Fibroblast of lung (primary cell): ENCODE data around the gene LGALS4. TPM values are rescaled to one million over a fixed set of nuclear protein-coding genes. Genes with fewer than 3 reads are reported as not detected.

Experiments used
- DNase-seq, 2 donors: peaks; one replicate each; pipeline versions ENCODE4 v3.0.0 to v3.0.0-alpha.2; 2010; ENCODE audit warnings: low read depth in 2 of 2
- H2AFZ ChIP-seq: 2 replicates; pipeline ENCODE4 v1.5.1; 2012; ENCODE audit warnings: low read length, control low read depth, inconsistent platforms
- H3K27ac ChIP-seq: 2 replicates; pipeline ENCODE4 v1.5.1; 2011; ENCODE audit warnings: low read length, control low read depth; ENCODE audit not compliant: insufficient read depth
- H3K27me3 ChIP-seq: 2 replicates; pipeline ENCODE4 v1.5.1; 2011; ENCODE audit warnings: mild to moderate bottlenecking, low read length; ENCODE audit not compliant: control insufficient read depth, insufficient read depth
- H3K36me3 ChIP-seq: 2 replicates; pipeline ENCODE4 v1.5.1; 2011; ENCODE audit warnings: low read length; ENCODE audit not compliant: control insufficient read depth, insufficient read depth
- H3K4me1 ChIP-seq: 2 replicates; pipeline ENCODE4 v1.5.1; 2011; ENCODE audit warnings: low read length; ENCODE audit not compliant: control insufficient read depth, insufficient read depth; ENCODE audit errors: extremely low read depth
- H3K4me2 ChIP-seq: 2 replicates; pipeline ENCODE4 v1.5.1; 2011; ENCODE audit warnings: low read length, control low read depth; ENCODE audit not compliant: insufficient read depth; ENCODE audit errors: extremely low read depth
- H3K4me3 ChIP-seq, 4 experiments: fragments of 200-600 bp in 1 of 4; sonication (generic) in 1 of 4; replicated peaks in 1 of 4; 2 replicates each; pipeline ENCODE4 v1.5.1; 2011 to 2016; ENCODE audit warnings: low read length in 4 of 4, low read depth in 3 of 4, mild to moderate bottlenecking in 3 of 4, control low read depth in 2 of 4, inconsistent platforms in 1 of 4, mixed read lengths in 1 of 4; ENCODE audit not compliant: insufficient read depth in 1 of 4; ENCODE audit errors: control extremely low read depth in 1 of 4
- H3K79me2 ChIP-seq: 2 replicates; pipeline ENCODE4 v1.5.1; 2012; ENCODE audit warnings: mild to moderate bottlenecking, low read length, inconsistent platforms; ENCODE audit not compliant: control insufficient read depth, insufficient read depth
- H3K9ac ChIP-seq: 2 replicates; pipeline ENCODE4 v1.5.1; 2011; ENCODE audit warnings: mild to moderate bottlenecking, low read length, control low read depth; ENCODE audit not compliant: insufficient read depth
- H3K9me3 ChIP-seq: 2 replicates; pipeline ENCODE4 v1.5.1; 2012; ENCODE audit warnings: low read depth, low read length; ENCODE audit not compliant: control insufficient read depth, insufficient read depth
- H4K20me1 ChIP-seq: 2 replicates; pipeline ENCODE4 v1.5.1; 2011; ENCODE audit warnings: low read length; ENCODE audit not compliant: control insufficient read depth, insufficient read depth; ENCODE audit errors: extremely low read depth
- CTCF ChIP-seq, 2 donors: IDR thresholded peaks in 1 of 2; conservative IDR thresholded peaks in 1 of 2; 1 replicate in 1 of 2; 2 replicates in 1 of 2; pipeline ENCODE4 v1.5.1; 2011 to 2012; ENCODE audit warnings: low read length in 2 of 2, control low read depth in 1 of 2, inconsistent platforms in 1 of 2, low read depth in 1 of 2, mild to moderate bottlenecking in 1 of 2
- EZH2 ChIP-seq: IDR thresholded peaks from 2 replicates; pipeline ENCODE4 v1.5.1; 2012; ENCODE audit warnings: low read length, control low read depth, mild to moderate bottlenecking; ENCODE audit errors: missing control alignments
- polyA plus RNA-seq, 2 donors: library from polyadenylated mRNA; depleted of rRNA in 1 of 2; stranded (reverse) in 1 of 2; unstranded in 1 of 2; fragments of >200 nt; gene quantifications; 2 replicates each; pipeline ENCODE4 v1.2.1, GENCODE V29; 2011 to 2012; ENCODE audit warnings: missing spikeins in 1 of 2
- total RNA-seq: library from RNA; depleted of rRNA; stranded (reverse); fragments of >200 nt; gene quantifications from 2 replicates; pipeline ENCODE4 v1.2.1, GENCODE V29; 2014

Gene LGALS4
- total and polyA plus RNA-seq, 2 donors (not counting 1 experiment from before 2014, with no cell fraction given): not detected

- H3K4me1 ChIP-seq: no peaks in the 10 kb centered on the region
- H4K20me1 ChIP-seq: no peaks in the 10 kb centered on the region
- no peak overlapping the region for H3K4me2 ChIP-seq
- no peaks in the 10 kb centered on the region for H3K79me2 ChIP-seq
- no peak overlapping the region for H3K4me3 ChIP-seq
- no peaks in the 10 kb centered on the region for H3K9me3 ChIP-seq
- no peaks in the 10 kb centered on the region for H3K36me3 ChIP-seq
- H3K27ac ChIP-seq: no peak overlapping the region
- peak overlapping the region; percentile 63 for H2AFZ ChIP-seq
- peak; percentile 53 to 71 for DNase-seq
- no peak overlapping the region for H3K9ac ChIP-seq
- no peaks in the 10 kb centered on the region for H3K27me3 ChIP-seq
- TF ChIP-seq EZH2 (no peak), CTCF (conservative IDR thresholded peaks at IDR 0.05 in 1 of 2, IDR thresholded peaks at IDR 0.05 in 1 of 2; ENCODE audit: low read depth in 1 of 2, low read length in 2 of 2) (peak; percentile 54 to 55)
Observed at GRCh38 chr19:38769635-38770211, 43.0 kb downstream of the LGALS4 start.

DNA sequence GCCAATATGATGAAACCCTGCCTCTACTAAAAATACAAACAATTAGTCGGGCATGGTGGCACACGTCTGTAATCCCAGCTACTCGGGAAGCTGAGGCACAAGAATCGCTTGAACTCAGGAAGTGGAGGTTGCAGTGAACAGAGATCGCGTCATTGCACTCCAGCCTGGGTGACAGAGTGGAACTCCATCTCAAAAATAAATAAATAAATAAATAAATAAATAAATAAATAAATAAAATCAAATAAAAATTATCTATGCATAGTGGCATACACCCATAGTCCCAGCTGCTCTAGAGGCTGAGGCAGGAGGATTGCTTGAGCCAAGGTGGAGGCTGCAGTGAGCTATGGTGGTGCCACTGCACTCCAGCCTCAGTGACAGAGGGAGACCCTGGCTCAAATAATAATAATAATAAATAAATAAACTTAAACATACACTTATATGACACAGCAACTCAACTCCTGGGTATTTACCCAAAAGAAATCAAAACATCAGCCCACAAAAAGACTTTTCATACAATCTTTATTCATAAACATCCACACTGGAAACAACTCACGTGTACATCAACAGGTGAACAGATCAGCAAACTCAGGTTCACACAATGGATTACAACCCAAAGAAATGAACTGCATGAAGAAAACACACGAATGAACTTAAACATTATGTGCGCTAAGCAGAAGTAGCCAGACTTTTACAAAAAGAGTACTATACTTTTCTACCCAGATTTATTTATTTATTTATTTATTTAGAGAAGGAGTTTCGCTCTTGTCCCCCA is 46.3 kb downstream of the LGALS4 start:
- Histone ChIP-seq H2AFZ (no peak overlapping the region), H3K4me1 (no peaks in the 10 kb centered on the region), H3K9ac (no peak overlapping the region), H3K9me3 (no peaks in the 10 kb centered on the region), H3K79me2 (no peaks in the 10 kb centered on the region), H3K4me3 (no peak overlapping the region), H3K36me3 (no peaks in the 10 kb centered on the region), H4K20me1 (no peaks in the 10 kb centered on the region), H3K4me2 (no peak overlapping the region), H3K27me3 (no peaks in the 10 kb centered on the region), H3K27ac (no peak overlapping the region)
- TF ChIP-seq EZH2 (no peak), CTCF (conservative IDR thresholded peaks at IDR 0.05 in 1 of 2, IDR thresholded peaks at IDR 0.05 in 1 of 2; ENCODE audit: low read depth in 1 of 2, low read length in 2 of 2) (no peak)
- no peak for DNase-seq

DNA sequence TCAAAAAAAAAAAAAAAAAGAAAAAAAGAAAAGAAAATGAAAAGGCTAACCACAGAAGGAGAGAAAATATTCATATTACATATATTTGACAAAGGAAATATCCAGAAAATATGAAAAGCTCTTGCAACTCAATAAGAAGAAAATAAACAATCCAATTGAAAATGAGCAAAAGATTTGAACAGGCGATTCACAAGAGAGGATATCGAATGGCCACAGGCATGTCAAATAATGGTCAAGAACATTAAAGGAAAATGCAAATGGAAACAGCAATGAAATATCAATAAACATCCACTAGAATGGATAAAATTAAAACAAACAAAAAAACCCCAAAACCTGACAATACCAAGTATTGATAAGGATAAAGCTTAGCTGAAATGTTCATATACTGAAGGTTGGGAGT is 47.5 kb downstream of the LGALS4 start:
- Histone ChIP-seq H3K4me3 (no peak overlapping the region), H4K20me1 (no peaks in the 10 kb centered on the region), H3K27me3 (no peaks in the 10 kb centered on the region), H3K36me3 (no peaks in the 10 kb centered on the region), H3K4me1 (no peaks in the 10 kb centered on the region), H3K4me2 (no peak overlapping the region), H3K9ac (no peak overlapping the region), H3K79me2 (no peaks in the 10 kb centered on the region), H2AFZ (no peak overlapping the region), H3K27ac (no peak overlapping the region), H3K9me3 (no peaks in the 10 kb centered on the region)
- DNase-seq: no peak
- TF ChIP-seq CTCF (conservative IDR thresholded peaks at IDR 0.05 in 1 of 2, IDR thresholded peaks at IDR 0.05 in 1 of 2; ENCODE audit: low read depth in 1 of 2, low read length in 2 of 2) (no peak), EZH2 (no peak)
